ENCODE data around the gene LALBA. TPM values are rescaled to one million over a fixed set of nuclear protein-coding genes. Genes with fewer than 3 reads are reported as not detected.
"Not testable (repeated sequence)": the region's sequence is repeated elsewhere in the genome, so short reads cannot be mapped to it uniquely, and the experiment has no call there.

LALBA gene
- not detected for polyA plus RNA-seq

DNA sequence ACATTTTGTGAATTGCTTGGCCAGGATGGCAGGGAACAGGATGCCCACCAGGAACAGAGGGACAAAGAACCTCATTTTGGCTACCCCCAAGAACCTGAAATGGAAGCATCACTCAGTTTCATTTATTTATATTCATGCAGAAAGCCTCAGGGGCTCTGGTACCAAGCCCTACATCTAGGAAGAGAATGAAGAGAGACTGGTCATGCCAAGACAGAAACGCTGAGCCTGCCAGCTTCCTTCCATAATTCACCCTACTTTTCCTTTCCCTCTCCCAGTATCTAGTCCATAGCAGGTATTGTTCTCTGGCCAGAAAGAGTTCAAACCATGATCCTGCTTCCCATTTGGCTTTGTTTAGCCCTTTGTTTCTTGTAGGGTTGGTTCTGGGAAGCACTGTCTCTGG lies at the start of gene LALBA:
Gene LALBA (minus strand): TSS at position 101 of the 400 bp plus-strand sequence. CDS start 26 bp downstream, at position 75.
- no peak within 1 kb of the TSS for H3K27ac ChIP-seq (ENCODE audit: low read depth, low read length)
- WGBS, 3 donors = 50 to 91% (median 68%) methylated on average over 1 of the region's 1 CpG

DNA sequence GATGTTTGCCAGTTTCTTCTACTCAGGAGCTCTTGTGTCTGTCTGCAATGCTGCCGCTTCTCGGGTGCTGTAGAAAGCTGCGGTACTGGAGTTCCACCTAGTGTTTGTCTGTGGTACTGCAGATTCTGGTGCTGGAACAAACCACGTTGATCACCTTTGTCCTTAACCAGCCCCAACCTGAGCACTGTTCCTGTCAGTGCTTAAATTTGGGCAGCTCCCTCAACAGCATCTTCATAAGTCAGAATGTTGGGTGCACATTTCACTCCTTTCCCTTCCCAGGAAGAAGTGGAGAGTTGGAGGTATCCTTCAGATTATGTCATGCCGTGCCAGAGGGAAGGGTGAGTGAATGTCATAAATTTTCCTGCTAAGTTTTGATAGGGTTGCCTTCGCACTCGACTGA lies 48.7 kb upstream of the LALBA start:
- WGBS, 3 donors = 17 to 20% (median 19%) methylated on average over 7 of the region's 7 CpGs
- no peak overlapping the region for H3K27ac ChIP-seq (ENCODE audit: low read depth, low read length)

DNA sequence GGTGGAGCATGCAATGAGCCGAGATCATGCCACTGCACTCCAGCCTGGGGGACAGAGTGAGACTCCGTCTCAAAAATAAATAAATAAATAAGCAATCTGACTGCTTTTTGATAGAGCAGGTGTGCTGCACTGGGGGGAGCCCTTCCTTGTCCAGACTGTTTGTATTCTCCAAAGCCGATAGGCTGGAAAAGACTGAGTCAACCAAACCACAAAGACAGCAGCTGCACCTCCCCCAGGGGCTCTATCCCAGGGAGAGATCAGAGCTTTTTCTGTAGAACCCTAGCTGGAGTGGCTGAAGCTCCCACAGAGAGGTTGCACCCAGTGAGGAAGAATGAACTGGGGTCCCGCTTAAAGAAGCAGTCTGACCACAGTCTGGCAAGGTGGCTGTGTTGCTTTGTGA lies 45.8 kb upstream of the LALBA start:
- 77 to 89% (median 89%) methylated on average over 4 of the region's 4 CpGs for WGBS, 3 donors

DNA sequence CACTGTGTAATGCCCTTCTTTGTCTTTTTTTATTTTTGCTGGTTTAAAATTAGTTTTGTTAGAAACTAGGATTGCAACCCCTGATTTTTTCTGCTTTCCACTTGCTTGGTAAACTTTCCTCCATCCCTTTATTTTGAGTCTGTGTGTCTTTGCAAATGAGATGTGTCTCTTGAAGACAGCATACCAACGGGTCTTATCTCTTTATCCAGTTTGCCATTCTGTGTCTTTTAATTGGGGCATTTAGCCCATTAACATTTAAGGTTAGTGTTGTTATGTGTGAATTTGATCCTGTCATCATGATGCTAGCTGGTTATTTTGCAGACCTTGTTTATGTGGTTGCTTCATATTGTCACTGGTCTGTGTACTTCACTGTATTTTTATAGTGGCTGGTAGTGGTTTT lies 43.5 kb upstream of the LALBA start:
- 66 to 87% (median 85%) methylated on average over 1 of the region's 1 CpG for WGBS, 3 donors
- H3K27ac ChIP-seq (ENCODE audit: low read depth, low read length) = no peak overlapping the region

More for the DNA sequence above, 45.8 kb upstream of the LALBA start:
- H3K27ac ChIP-seq (ENCODE audit: low read depth, low read length) = no peak overlapping the region

DNA sequence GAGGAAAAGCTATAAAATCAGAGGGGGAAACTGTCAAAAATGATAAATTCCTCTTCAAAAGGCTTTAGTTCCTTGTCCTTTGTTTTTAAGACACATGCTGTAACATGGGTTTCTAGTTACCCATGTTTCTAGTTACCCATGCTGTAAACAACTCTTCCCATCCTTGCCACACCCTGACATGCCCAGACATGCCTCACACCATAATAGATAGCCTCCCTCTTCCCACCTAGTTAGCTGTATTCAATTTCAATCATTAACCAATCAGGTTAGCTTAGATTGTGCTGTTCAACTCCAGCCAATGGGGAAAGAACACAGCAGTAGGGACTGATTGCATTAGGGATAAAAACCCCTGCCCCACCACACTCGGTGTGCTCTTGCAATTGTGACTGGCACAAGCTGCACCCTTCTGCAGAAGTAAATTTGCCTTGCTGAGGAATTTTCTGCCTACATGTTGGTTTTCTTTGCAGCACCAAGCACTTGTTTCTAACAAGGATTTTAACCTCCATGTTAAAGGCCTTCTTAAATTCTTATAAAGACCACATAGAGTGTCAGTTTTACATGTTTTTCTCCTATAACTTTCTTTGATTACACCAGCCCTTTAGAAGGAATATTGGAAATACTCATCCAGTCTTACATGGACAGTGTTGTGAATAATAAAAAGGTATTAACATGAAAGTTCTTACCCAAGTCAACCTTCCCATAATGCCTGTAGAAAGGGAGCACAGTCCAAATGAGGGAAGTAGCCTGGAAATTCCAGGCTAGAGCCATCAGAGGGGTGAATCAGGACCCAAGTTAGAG lies 32.5 kb upstream of the LALBA start:
- H3K27ac ChIP-seq (ENCODE audit: low read depth, low read length) = no peak overlapping the region
- WGBS, 3 donors = 54 to 90% (median 70%) methylated on average over 1 of the region's 1 CpG

DNA sequence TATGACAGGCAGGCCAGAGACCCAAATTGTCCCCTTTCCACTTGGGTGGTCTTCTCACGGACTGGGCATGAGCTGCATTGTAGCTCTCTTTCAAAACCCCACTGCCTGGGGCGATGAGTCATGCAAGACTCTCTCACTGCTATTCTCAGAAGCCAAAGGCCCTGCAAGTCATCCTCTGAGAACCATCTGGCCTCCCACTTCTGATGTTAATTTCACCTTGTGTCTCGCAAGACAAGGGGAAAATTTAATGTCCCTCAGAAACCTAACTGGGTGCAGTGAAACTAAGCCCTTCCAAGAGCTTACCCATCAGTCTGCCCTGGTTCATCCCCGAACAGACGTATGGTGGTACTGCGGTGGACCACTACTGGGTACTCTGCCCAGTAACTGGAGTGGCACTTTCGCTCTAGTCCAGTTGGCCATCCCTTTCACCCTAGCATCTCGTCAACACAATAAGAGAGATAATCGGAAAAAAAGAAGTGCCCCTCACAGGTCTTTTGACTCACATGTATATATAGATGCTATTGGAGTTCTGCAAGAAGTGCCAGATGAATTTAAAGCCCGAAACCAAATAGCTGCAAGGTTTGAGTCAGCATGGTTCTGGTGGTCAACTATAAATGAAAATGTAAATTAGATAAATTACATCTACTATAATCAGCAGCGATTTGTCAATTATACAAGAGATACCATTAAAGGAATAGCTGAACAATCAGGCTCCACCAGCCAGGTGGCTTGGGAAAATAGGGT lies 31.3 kb upstream of the LALBA start:
- no peak overlapping the region for H3K27ac ChIP-seq (ENCODE audit: low read depth, low read length)
- 82 to 87% (median 85%) methylated on average over 11 of the region's 11 CpGs for WGBS, 3 donors

DNA sequence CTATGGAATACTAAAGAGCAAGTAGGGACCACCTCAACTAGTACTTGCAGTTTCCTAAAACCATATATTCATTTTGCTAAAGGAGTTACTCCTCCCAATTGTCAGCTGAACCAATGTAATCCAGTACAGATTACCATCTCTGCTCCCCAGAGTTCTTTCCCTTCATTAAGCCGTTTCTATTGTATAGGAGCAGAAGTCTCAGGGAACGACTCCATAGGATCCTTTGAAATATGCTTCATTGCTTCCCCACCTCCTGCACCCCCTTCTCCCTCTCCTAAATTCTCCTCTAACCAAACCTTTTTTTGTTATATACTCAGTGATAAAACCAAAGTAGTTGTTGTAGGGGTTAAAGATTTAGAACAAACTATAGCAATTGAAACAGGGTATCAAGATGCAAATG lies 30.7 kb upstream of the LALBA start:
- H3K27ac ChIP-seq (ENCODE audit: low read depth, low read length) = no peak overlapping the region
- 65 to 73% (median 67%) methylated on average over 2 of the region's 2 CpGs for WGBS, 3 donors

DNA sequence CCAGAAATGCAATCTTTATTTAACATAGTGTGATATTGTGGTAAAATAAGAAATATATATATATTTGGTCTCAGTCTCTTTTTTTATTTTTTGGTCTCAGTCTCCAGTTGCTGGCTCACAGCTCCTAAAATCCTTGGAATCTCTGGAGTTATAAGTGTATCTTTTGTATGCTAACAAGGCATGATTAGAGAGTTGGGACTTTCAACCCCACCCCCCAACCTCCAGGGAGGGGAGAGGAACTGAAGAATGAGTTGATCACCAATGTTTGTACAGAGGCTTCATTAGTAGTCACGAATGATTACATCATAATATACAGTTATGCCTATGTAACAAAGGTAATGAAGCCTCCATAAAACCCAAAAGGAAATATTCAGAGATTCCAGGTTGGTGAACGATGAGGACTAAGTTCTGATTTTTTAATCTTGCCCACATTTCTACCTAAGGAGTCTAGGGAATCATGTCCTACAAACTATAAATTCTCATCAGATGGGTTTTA lies 22.8 kb upstream of the LALBA start:
- WGBS, 3 donors = 52 to 66% (median 63%) methylated on average over 2 of the region's 2 CpGs
- H3K27ac ChIP-seq (ENCODE audit: low read depth, low read length) = no peak overlapping the region

DNA sequence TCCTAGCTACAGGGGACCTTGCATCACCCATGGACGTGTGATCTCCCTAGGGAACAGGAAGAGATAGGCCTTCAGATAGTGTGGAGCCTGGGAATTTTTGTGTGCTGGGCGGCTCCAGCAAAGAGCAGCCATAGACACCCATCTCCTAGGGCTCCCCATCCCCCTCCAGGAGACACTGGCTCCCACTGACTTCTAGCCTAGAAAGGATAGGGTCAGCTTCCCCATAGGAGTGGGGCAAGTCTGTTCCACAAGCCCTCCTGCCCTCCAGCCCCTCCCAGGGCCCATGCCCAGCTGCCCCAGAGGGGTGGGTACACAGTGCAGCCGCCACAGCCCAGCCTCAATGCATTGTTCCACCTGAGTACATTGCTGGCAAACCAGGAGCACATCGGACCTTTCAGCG lies 16.5 kb upstream of the LALBA start:
- 81 to 92% (median 85%) methylated on average over 5 of the region's 5 CpGs for WGBS, 3 donors
- H3K27ac ChIP-seq (ENCODE audit: low read depth, low read length) = no peak overlapping the region

DNA sequence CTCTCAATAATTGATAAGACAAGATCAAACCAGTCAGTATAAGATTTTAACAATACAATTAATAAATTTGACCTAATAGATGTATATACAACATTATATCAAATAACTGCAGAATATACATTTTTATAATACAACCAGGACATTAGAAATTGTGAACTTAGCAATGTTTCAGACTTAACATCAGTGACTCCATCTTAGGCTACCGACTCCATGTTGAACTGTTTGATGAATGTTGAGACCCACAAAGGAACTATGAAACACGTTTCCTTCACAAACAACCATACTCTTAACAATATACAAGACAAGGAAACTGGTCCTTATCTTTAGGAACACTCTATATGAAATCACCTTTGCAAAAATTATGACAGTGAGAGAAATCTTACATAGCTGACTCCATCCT lies 13.9 kb upstream of the LALBA start:
- no peak overlapping the region for H3K27ac ChIP-seq (ENCODE audit: low read depth, low read length)
- WGBS, 3 donors = 45 to 47% (median 46%) methylated on average over 2 of the region's 2 CpGs

DNA sequence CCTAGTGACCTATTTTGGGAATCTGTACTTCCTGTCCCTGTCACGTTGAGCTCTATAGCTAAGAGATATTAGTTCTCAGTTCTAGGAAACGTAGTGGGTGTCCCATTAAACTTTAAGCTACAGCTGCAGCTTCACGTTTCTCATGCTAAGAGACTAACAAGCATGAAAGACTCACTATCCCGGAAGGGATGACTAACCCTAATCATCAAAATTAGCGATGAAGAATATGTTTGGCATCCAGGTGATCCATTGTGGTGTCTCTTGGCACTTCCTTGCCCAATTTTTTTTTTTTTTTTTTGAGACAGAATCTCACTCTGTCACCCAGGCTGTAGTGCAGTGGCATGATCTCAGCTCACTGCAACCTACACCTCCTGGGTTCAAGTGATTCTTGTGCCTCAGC lies 11.0 kb upstream of the LALBA start:
- 40 to 51% (median 47%) methylated on average over 5 of the region's 5 CpGs for WGBS, 3 donors
- no peak overlapping the region for H3K27ac ChIP-seq (ENCODE audit: low read depth, low read length)

DNA sequence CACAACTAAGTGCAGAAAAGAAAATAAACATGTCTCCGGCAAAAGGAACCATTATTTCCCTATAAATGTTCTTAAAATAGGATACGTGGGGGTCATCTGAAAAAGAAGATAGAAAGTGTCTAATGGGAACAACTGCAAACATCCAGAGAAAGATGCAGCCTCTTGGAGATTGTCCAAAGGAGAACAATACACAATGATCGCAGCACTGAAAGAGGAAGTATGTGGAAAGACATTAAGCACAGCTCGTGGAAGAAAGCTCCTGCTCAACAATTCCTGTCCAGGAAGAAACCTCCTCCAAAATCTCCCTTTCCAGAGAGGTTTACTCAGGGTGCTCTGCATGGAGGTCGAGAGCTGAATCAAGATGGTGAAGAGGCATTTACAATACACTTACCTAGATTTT lies 2.5 kb upstream of the LALBA start:
- H3K27ac ChIP-seq (ENCODE audit: low read depth, low read length) = no peak overlapping the region
- 18 to 45% (median 24%) methylated on average over 5 of the region's 5 CpGs for WGBS, 3 donors

DNA sequence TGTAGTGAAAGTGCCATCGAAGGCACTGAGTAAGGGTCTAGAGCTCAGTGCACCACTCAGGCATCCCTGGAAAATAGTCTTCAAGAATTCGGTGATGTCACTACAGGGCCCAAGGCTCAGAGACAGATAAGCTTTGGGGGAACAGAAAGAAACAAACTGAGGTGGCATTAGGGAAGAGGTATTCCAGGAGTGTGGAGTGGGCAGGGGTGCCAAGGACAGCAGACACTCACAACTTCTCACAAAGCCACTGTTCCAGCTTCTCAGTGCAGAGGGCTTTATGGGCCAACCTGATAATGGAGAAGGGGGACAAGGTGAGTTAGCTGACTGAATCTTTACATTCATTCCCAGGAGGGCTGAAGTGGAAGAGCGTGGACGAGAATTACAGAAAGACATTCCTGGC lies 2.1 kb downstream of the LALBA start:
- 75 to 91% (median 86%) methylated on average over 4 of the region's 4 CpGs for WGBS, 3 donors

DNA sequence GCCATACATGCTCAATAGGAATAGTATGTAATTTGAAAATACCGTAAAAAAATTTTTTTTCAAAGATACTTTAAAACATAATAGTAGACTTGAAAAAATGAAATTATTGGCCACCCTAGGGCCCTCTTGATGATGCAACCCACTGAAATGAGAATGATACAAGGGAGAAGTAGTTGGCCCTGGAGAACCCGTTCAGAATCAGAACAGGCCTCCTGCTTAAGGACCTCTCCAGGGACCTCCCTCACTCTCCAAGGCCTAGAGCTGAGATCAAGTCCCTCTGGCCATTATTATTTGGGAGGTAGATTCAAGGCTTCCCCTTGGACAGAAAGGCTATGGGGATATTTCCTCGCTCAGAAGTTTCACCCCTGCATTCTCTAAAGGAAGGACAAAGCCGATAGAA lies 11.9 kb downstream of the LALBA start:
- 73 to 94% (median 90%) methylated on average over 4 of the region's 4 CpGs for WGBS, 3 donors
- no peak overlapping the region for H3K27ac ChIP-seq (ENCODE audit: low read depth, low read length)

More for the DNA sequence above, 2.1 kb downstream of the LALBA start:
- no peak overlapping the region for H3K27ac ChIP-seq (ENCODE audit: low read depth, low read length)

DNA sequence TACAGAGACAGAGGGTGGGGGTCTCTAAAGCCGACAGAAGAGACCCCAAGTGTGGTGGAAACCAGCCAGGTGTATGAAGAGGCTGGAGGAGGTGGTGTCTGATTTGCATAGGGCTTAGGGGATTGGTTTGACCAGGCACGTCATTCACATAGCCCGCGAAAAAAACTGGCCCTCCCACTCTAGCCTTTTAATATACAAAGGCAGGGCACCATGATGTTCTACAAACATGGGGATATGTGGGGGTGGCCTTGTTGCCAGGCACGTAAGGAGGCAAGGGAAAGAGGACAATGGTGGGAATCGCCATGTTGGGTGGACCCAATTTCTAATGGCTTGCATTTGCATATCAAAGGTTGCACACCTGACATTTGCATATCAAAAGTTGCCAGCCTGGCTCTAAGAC lies 13.2 kb downstream of the LALBA start:
- WGBS, 3 donors = 61 to 81% (median 81%) methylated on average over 6 of the region's 6 CpGs
- H3K27ac ChIP-seq (ENCODE audit: low read depth, low read length) = no peak overlapping the region

DNA sequence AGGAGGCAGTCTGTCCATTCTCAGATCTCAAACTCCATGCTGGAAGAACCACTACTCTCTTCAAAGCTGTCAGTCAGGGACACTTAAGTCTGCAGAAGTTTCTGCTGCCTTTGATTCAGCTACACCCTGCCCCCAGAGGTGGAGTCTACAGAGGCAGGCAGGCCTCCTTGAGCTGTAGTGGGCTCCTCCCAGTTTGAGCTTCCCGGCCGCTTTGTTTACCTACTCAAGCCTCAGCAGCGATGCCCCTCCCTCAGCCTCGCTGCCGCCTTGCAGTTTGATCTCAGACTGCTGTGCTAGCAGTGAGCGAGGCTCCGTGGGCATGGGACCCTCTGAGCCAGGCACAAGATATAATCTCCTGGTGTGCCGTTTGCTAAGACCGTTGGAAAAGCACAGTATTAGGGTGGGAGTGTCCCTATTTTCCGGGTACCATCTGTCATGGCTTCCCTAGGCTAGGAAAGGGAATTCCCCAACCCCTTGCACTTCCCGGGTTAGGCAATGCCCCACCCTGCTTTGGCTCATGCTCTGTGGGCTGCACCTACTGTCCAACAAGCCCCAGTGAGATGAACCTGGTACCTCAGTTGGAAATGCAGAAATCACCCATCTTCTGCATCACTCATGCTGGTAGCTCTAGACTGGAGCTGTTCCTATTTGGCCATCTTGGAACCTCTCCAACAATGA lies 16.0 kb downstream of the LALBA start:
- WGBS, 3 donors = 57 to 77% (median 70%) methylated on average over 11 of the region's 11 CpGs
- not testable (repeated sequence) for H3K27ac ChIP-seq (ENCODE audit: low read depth, low read length)

DNA sequence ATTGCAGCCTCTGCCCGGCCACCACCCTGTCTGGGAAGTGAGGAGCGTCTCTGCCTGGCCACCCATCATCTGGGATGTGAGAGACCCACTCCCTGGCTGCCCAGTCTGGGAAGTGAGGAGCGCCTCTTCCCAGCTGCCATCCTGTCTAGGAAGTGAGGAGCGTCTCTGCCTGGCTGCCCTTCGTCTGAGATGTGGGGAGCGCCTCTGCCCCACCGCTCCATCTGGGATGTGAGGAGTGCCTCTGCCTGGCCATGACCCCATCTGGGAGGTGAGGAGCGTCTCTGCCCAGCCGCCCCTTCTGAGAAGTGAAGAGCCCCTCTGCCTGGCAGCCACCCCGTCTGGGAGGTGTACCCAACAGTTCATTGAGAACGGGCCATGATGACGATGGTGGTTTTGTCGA lies 18.2 kb downstream of the LALBA start:
- WGBS, 3 donors = 88 to 94% (median 89%) methylated on average over 12 to 13 of the region's 13 CpGs
- H3K27ac ChIP-seq (ENCODE audit: low read depth, low read length) = not testable (repeated sequence)

DNA sequence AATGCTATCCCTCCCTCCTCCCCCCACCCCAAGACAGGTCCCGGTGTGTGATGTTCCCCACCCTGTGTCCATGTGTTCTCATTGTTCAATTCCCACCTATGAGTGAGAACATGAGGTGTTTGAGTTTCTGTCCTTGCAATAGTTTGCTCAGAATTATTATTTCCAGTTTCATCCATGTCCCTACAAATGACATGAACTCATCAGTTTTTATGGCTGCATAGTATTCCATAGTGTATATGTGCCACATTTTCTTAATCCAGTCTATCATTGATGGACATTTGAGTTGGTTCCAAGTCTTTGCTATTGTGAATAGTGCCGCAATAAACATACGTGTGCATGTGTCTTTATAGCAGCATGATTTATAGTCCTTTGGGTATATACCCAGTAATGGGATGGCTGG lies 22.8 kb downstream of the LALBA start:
- not testable (repeated sequence) for H3K27ac ChIP-seq (ENCODE audit: low read depth, low read length)
- WGBS, 3 donors = 97 to 100% (median 97%) methylated on average over 1 to 2 of the region's 3 CpGs

DNA sequence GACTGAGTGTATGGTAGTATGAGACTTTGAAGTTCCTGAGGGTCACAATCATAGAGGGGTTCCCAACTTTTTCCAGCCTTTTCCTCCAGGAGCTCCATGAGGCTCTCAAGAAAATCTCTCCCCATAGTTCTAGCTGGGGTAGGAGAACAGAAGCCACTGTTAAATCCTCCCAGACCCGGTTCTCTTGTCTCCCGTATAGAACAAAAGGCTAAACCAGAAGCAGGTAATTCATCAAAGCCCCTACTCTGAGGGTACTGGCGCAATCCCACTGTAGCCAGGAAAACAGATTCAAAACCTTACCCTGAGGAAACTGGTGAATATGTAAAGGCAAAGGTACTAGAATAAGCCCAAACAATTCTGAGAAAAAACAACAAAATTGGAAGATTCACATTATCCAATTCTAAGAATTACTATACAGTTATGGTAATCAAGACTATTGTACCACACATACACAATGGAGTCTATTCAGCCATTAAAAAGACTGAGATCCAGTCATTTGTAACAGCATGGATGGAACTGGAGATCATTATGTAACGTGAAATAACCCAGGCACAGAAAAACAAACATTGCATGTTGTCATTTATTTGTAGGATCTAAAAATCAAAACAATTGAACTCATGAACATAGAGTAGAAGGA lies 23.9 kb downstream of the LALBA start:
- WGBS, 3 donors = 40 to 57% (median 48%) methylated on average over 4 of the region's 4 CpGs
- H3K27ac ChIP-seq (ENCODE audit: low read depth, low read length) = no peak overlapping the region
